BLaER1 treated with 17β-estradiol and CSF1 and Interleukin-3, amounts not matched to agents 10 nM and 100 nM (cell line): ENCODE results near the gene TAF3.
"Not testable (repeated sequence)": the region's sequence is repeated elsewhere in the genome, so short reads cannot be mapped to it uniquely, and the experiment has no call there.

ENCODE experiments used
- H3K27ac ChIP-seq, 11 experiments: shearing (Covaris generic); formaldehyde crosslinking; 2 replicates each; pipeline ENCODE4 v1.8.1; 2022
- H3K27me3 ChIP-seq, 11 experiments: shearing (Covaris generic); formaldehyde crosslinking; 2 replicates each; pipeline ENCODE4 v1.8.1; 2022
- H3K36me3 ChIP-seq, 11 experiments: shearing (Covaris generic); formaldehyde crosslinking; 2 replicates each; pipeline ENCODE4 v1.8.1; 2022
- H3K4me1 ChIP-seq, 10 experiments: shearing (Covaris generic); formaldehyde crosslinking; 2 replicates each; pipeline ENCODE4 v1.8.1; 2022
- H3K4me2 ChIP-seq, 11 experiments: shearing (Covaris generic); formaldehyde crosslinking; 2 replicates each; pipeline ENCODE4 v1.8.1; 2022
- H3K4me3 ChIP-seq, 10 experiments: shearing (Covaris generic); formaldehyde crosslinking; 2 replicates each; pipeline ENCODE4 v1.8.1; 2022
- H3K9ac ChIP-seq, 11 experiments: shearing (Covaris generic); formaldehyde crosslinking; 2 replicates each; pipeline ENCODE4 v1.8.1; 2022
- H3K9me3 ChIP-seq, 11 experiments: shearing (Covaris generic); formaldehyde crosslinking; replicated peaks in 1 of 11; 2 replicates each; pipeline ENCODE4 v1.8.1; 2022
- H4K20me1 ChIP-seq, 11 experiments: shearing (Covaris generic); formaldehyde crosslinking; 2 replicates each; pipeline ENCODE4 v1.8.1; 2022
- Cebpa-rat ChIP-seq, 11 experiments: shearing (Covaris generic); IDR thresholded peaks; 2 replicates each; pipeline ENCODE4 v1.8.1; 2022

The TAF3 gene

GRCh38 chr10:8013006-8013405 lies 194.7 kb downstream of the TAF3 start:
- Histone ChIP-seq H4K20me1 (no peaks in the 10 kb centered on the region), H3K27me3 (no peaks in the 10 kb centered on the region), H3K4me1 (no peaks in the 10 kb centered on the region), H3K9ac (no peak overlapping the region), H3K4me3 (no peak overlapping the region), H3K27ac (no peak overlapping the region), H3K36me3 (peaks cover 50 to 80% (median 69%) of the 10 kb centered on the region in 11 experiments), H3K9me3 (no peaks in the 10 kb centered on the region), H3K4me2 (no peak overlapping the region)
- TF ChIP-seq Cebpa-rat (IDR thresholded peaks at IDR 0.05): no peak

- TF ChIP-seq Cebpa-rat (IDR thresholded peaks at IDR 0.05): no peak
- no peak overlapping the region for H3K27ac ChIP-seq
- no peaks in the 10 kb centered on the region for H3K9me3 ChIP-seq
- no peak overlapping the region for H3K9ac ChIP-seq
- H3K4me1 ChIP-seq: no peaks in the 10 kb centered on the region
- no peak overlapping the region for H3K4me3 ChIP-seq
- H4K20me1 ChIP-seq: no peaks in the 10 kb centered on the region
- no peaks in the 10 kb centered on the region for H3K27me3 ChIP-seq
- peaks cover 50 to 77% (median 63%) of the 10 kb centered on the region in 11 experiments for H3K36me3 ChIP-seq
- no peak overlapping the region for H3K4me2 ChIP-seq
Measured at GRCh38 chr10:8013619-8014018, 195.3 kb downstream of the TAF3 start.

- TF ChIP-seq Cebpa-rat (IDR thresholded peaks at IDR 0.05): no peak
- H4K20me1 ChIP-seq: no peaks in the 10 kb centered on the region
- no peaks in the 10 kb centered on the region for H3K27me3 ChIP-seq
- no peak overlapping the region for H3K4me3 ChIP-seq
- no peak overlapping the region for H3K27ac ChIP-seq
- H3K4me2 ChIP-seq: no peak overlapping the region
- H3K4me1 ChIP-seq: no peaks in the 10 kb centered on the region
- no peak overlapping the region for H3K9ac ChIP-seq
- peaks cover 44 to 68% (median 56%) of the 10 kb centered on the region in 11 experiments for H3K36me3 ChIP-seq
- H3K9me3 ChIP-seq: no peaks in the 10 kb centered on the region
Measured at GRCh38 chr10:8014649-8015048, 196.3 kb downstream of the TAF3 start.

- H4K20me1 ChIP-seq: no peaks in the 10 kb centered on the region
- H3K9ac ChIP-seq: no peak overlapping the region
- H3K4me1 ChIP-seq: no peaks in the 10 kb centered on the region
- H3K27me3 ChIP-seq: no peaks in the 10 kb centered on the region
- no peak overlapping the region for H3K4me2 ChIP-seq
- no peak overlapping the region for H3K4me3 ChIP-seq
- H3K36me3 ChIP-seq: peaks cover 22 to 43% (median 32%) of the 10 kb centered on the region in 11 experiments
- H3K9me3 ChIP-seq: no peaks in the 10 kb centered on the region
- TF ChIP-seq Cebpa-rat (IDR thresholded peaks at IDR 0.05): no peak
- H3K27ac ChIP-seq: no peak overlapping the region
Measured at GRCh38 chr10:8017277-8017676, 199.0 kb downstream of the TAF3 start.

- no peak for TF ChIP-seq Cebpa-rat (IDR thresholded peaks at IDR 0.05)
- no peaks in the 10 kb centered on the region for H4K20me1 ChIP-seq
Measured at GRCh38 chr10:8023321-8023720, 205.0 kb downstream of the TAF3 start.

GRCh38 chr10:8023851-8024250 lies 205.5 kb downstream of the TAF3 start:
- Histone ChIP-seq H4K20me1 (no peaks in the 10 kb centered on the region), H3K9ac (no peak overlapping the region), H3K4me2 (no peak overlapping the region), H3K4me1 (no peaks in the 10 kb centered on the region), H3K36me3 (no peaks in the 10 kb centered on the region), H3K27me3 (no peaks in the 10 kb centered on the region), H3K27ac (no peak overlapping the region), H3K9me3 (no peaks in the 10 kb centered on the region), H3K4me3 (no peak overlapping the region)
- no peak for TF ChIP-seq Cebpa-rat (IDR thresholded peaks at IDR 0.05)

More at GRCh38 chr10:8023321-8023720, 205.0 kb downstream of the TAF3 start:
- Histone ChIP-seq H3K27me3 (no peaks in the 10 kb centered on the region), H3K9ac (no peak overlapping the region), H3K27ac (no peak overlapping the region), H3K4me1 (no peaks in the 10 kb centered on the region), H3K4me3 (no peak overlapping the region), H3K36me3 (no peaks in the 10 kb centered on the region), H3K9me3 (no peaks in the 10 kb centered on the region), H3K4me2 (no peak overlapping the region)

GRCh38 chr10:8026349-8027259 lies 208.3 kb downstream of the TAF3 start:
- Histone ChIP-seq H3K27me3 (peaks cover 0 to 11% (median 1%) of the 10 kb centered on the region in 11 experiments; a peak in 6 of 22 replicates), H4K20me1 (no peaks in the 10 kb centered on the region; a peak in 1 of 22 replicates), H3K4me3 (no peak overlapping the region), H3K9me3 (no peaks in the 10 kb centered on the region), H3K36me3 (no peaks in the 10 kb centered on the region), H3K27ac (no peak overlapping the region), H3K4me2 (no peak overlapping the region), H3K4me1 (no peaks in the 10 kb centered on the region), H3K9ac (no peak overlapping the region)
- TF ChIP-seq Cebpa-rat (IDR thresholded peaks at IDR 0.05): no peak

- H3K27ac ChIP-seq, H3K9ac ChIP-seq, H3K4me1 ChIP-seq, H3K4me2 ChIP-seq, H4K20me1 ChIP-seq, H3K36me3 ChIP-seq, H3K4me3 ChIP-seq: not testable (repeated sequence)
- peaks cover 38 to 52% (median 45%) of the 10 kb centered on the region in 11 experiments for H3K27me3 ChIP-seq
- H3K9me3 ChIP-seq: peaks cover 22 to 29% (median 27%) of the 10 kb centered on the region in 11 experiments
Measured at GRCh38 chr10:8031211-8031610, 212.9 kb downstream of the TAF3 start.

GRCh38 chr10:8032558-8032957 lies 214.3 kb downstream of the TAF3 start:
- H3K27ac ChIP-seq: no peak overlapping the region
- no peak overlapping the region for H3K4me2 ChIP-seq
- no peaks in the 10 kb centered on the region for H3K4me1 ChIP-seq
- no peaks in the 10 kb centered on the region for H3K36me3 ChIP-seq
- H3K4me3 ChIP-seq: no peak overlapping the region
- H4K20me1 ChIP-seq: peaks cover 0 to 19% (median 6%) of the 10 kb centered on the region in 11 experiments; a peak in 11 of 22 replicates
- peaks cover 22 to 40% (median 31%) of the 10 kb centered on the region in 11 experiments for H3K9me3 ChIP-seq
- H3K9ac ChIP-seq: no peak overlapping the region
- no peak for TF ChIP-seq Cebpa-rat (IDR thresholded peaks at IDR 0.05)
- peaks cover 52 to 66% (median 58%) of the 10 kb centered on the region in 11 experiments for H3K27me3 ChIP-seq
